ENCODE measurements around the gene ADAMTS2.

ADAMTS2 gene

DNA sequence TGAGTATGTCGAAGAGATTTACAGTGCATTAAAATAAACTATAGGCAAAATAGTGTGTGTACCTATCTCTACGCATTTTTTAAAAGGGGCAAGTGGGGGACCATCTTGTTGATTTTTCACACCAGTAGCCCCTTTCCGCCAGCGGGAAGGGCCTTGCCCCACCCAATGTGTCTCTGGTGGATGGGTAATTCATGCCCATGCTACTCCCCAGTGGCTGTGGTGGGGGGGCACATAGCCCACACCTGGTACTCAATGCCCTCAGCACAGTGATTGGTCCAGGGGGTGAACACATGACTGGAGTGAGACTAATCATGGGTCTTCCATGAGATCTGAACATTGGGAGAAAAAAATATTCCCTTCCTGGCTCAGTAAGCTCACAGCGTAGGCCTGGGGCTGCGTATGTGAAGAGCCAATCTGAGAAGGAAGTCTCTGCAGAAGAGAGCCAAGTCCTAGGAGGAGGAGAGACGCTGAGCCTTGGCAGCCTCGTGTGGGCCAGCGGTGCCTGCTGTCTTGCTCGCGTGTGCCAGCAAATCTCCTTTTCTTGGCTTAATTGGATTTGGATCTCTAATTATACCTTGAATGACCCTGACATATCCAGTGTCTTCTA, 103.4 kb downstream of the ADAMTS2 start:
- H3K4me1 ChIP-seq (ENCODE audit: control insufficient read depth, insufficient read depth, low read length) = no peaks in the 10 kb centered on the region
- H3K4me3 ChIP-seq (ENCODE audit: low read length) = no peak overlapping the region
- H3K27ac ChIP-seq (ENCODE audit: low read length) = no peak overlapping the region
- H3K27me3 ChIP-seq (ENCODE audit: control insufficient read depth, insufficient read depth, low read length) = no peaks in the 10 kb centered on the region
- no peaks in the 10 kb centered on the region for H3K9me3 ChIP-seq (ENCODE audit: control insufficient read depth, insufficient read depth, low read length)
- WGBS (ENCODE audit: insufficient coverage, insufficient read length) = no CpG with 5 or more reads among the region's 11 CpGs
- no peaks in the 10 kb centered on the region for H3K36me3 ChIP-seq (ENCODE audit: control insufficient read depth, insufficient read depth, low read length)
- no peak for DNase-seq (ENCODE audit: low read depth, low spot score)

DNA sequence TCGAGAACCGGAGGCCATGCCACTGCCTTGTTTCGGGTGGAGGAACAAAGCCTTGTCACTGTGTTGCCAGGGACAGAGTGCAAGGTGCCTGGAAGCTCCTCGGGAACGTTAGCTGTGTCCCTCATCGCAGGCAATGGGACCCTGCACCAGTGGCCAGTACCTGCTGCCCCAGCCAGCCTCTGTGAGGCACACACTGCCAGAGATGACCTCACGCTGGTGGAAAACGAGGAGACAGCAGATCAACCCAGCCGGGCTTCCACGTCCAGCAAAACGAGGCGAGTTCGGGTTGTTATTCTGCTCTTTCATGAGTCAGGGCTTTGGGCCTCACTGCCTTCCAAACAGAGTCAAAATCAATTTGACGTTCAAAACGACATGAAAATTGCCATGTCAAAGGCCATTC, 104.1 kb downstream of the ADAMTS2 start:
- Histone ChIP-seq H3K4me1 (ENCODE audit: control insufficient read depth, insufficient read depth, low read length) (no peaks in the 10 kb centered on the region), H3K9me3 (ENCODE audit: control insufficient read depth, insufficient read depth, low read length) (no peaks in the 10 kb centered on the region), H3K27ac (ENCODE audit: low read length) (no peak overlapping the region), H3K36me3 (ENCODE audit: control insufficient read depth, insufficient read depth, low read length) (no peaks in the 10 kb centered on the region), H3K4me3 (ENCODE audit: low read length) (no peak overlapping the region), H3K27me3 (ENCODE audit: control insufficient read depth, insufficient read depth, low read length) (no peaks in the 10 kb centered on the region)
- DNase-seq (ENCODE audit: low read depth, low spot score) = no peak
- WGBS (ENCODE audit: insufficient coverage, insufficient read length) = no CpG with 5 or more reads among the region's 15 CpGs

DNA sequence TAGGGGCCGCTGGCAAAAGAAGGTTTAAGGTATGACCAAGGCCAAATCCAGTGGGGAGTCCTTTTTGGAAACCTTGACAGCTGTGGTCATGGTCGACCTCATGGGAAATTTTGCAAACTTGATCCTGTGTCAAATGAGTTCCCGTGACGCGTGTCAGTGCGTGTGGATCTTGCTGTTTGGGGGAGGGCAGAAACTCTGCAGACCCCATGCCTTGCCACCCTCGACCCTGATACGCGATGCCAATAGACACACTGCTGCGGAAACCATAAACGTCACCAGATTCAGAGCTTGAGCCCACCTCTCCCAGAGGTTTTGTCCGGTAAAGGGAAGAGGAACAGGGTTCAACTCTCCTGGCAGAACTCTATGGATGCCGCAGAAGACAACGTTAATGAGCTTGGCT, 104.7 kb downstream of the ADAMTS2 start:
- no CpG with 5 or more reads among the region's 14 CpGs for WGBS (ENCODE audit: insufficient coverage, insufficient read length)
- Histone ChIP-seq H3K36me3 (ENCODE audit: control insufficient read depth, insufficient read depth, low read length) (no peaks in the 10 kb centered on the region), H3K4me1 (ENCODE audit: control insufficient read depth, insufficient read depth, low read length) (no peaks in the 10 kb centered on the region), H3K4me3 (ENCODE audit: low read length) (no peak overlapping the region), H3K27ac (ENCODE audit: low read length) (no peak overlapping the region), H3K27me3 (ENCODE audit: control insufficient read depth, insufficient read depth, low read length) (no peaks in the 10 kb centered on the region), H3K9me3 (ENCODE audit: control insufficient read depth, insufficient read depth, low read length) (no peaks in the 10 kb centered on the region)
- no peak for DNase-seq (ENCODE audit: low read depth, low spot score)

DNA sequence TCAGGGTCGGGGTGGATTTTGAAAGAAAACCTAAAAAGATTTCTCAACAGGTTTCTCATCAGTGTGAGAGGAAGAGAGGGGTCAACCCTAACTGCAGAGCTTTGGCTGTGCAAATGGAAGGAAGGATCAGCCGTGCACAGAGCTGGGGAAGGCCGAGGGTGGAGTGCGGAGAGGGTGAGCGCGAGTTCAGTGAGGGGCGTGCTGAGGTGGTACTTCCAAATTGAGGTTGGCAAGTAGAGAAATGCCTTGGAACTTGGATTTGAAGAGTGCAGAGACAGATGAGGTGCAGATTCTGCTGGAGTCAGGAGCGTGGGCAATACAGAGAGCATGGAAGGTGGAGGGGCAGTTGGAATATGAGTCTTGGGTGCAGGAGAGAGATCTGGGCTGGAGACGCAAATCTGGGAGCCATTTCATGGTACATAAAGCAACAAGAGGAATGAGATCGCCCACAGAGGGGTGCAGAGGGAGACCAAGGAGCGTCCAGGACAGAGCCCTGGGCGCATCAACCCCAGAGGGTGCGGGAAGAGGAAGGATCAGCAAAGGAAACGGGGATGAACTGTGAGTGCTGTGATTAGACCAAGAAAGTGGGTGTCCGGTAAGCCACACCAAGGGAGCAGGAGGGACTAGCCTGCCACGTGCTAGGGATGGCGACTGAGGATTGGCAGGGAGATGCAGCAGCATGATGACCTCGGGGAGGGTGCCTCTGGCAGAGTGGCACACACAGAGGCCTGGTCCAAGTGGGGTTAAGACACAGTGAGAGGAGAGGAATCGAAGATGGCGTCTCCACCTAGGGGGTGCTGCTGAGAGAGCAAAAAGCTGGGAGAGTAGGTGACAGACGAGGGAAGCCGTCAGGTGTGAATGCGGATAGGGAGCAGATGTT, 105.8 kb downstream of the ADAMTS2 start:
- H3K36me3 ChIP-seq (ENCODE audit: control insufficient read depth, insufficient read depth, low read length) = no peaks in the 10 kb centered on the region
- no peaks in the 10 kb centered on the region for H3K9me3 ChIP-seq (ENCODE audit: control insufficient read depth, insufficient read depth, low read length)
- DNase-seq (ENCODE audit: low read depth, low spot score) = no peak
- no peaks in the 10 kb centered on the region; the same call in 1 of the 2 replicates for H3K4me1 ChIP-seq (ENCODE audit: control insufficient read depth, insufficient read depth, low read length)
- H3K27me3 ChIP-seq (ENCODE audit: control insufficient read depth, insufficient read depth, low read length) = no peaks in the 10 kb centered on the region
- H3K4me3 ChIP-seq (ENCODE audit: low read length) = no peak overlapping the region
- no peak overlapping the region for H3K27ac ChIP-seq (ENCODE audit: low read length)
- no CpG with 5 or more reads among the region's 23 CpGs for WGBS (ENCODE audit: insufficient coverage, insufficient read length)

DNA sequence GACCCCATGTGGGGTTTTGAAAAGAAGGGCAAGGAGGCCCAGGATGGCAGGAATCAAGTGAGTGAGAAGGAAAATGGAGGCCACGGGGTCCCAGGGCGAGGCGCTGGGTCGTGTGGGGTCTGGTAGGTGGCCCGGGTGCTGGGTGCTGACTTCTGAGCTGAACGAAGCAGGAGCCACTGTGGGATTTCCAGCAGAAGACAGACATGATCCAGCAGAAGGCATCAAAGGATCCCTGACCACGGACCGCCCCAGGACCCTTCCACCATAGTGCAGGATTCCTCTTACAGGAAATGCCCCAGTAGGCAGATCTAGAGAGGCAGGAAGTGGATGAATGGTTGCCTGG, 106.7 kb downstream of the ADAMTS2 start:
- DNase-seq (ENCODE audit: low read depth, low spot score) = no peak

DNA sequence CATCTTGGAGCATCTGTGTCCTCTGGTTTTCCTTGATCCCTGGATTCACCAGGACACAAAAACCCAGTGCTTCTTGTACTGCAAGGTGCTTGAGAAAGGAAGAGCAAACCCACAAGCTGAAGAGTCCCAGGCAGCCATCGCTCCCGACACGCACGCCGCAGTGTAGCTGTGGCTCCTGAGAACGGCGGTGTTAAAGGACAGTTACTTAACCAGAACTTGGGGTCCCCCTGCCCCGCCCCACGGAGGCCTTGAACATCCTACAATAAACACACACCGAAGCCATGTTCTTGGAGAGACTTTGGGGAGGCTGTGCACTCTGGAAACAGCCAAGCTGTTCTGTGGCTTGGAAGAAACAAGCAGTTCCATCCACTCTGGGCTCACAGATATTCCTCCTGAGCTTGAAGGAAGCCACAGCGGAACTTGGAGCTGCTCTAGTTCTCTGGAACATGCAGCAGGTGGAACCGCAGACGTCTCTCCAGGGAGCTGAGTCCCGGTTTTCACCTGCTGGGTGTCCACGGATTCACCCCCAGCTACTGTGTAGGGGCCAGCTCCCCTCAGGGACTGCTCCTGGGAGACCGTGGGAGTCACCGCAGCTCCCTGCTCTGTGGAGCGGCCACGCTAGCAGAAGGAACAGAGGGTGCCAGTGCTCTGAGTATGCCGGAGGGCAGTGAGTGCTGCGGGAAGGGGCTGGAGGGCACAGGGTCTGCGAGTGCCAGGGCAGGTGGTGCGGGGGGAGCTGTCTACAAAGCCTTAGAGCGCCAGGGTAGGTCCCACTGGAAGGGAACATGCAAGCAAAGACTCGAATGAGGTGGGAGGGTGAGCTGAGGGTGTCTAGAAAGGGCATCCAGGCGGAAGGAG, 107.3 kb downstream of the ADAMTS2 start:
- no peaks in the 10 kb centered on the region for H3K36me3 ChIP-seq (ENCODE audit: control insufficient read depth, insufficient read depth, low read length)
- no peak overlapping the region for H3K4me3 ChIP-seq (ENCODE audit: low read length)
- no CpG with 5 or more reads among the region's 26 CpGs for WGBS (ENCODE audit: insufficient coverage, insufficient read length)
- no peaks in the 10 kb centered on the region for H3K27me3 ChIP-seq (ENCODE audit: control insufficient read depth, insufficient read depth, low read length)
- no peak for DNase-seq (ENCODE audit: low read depth, low spot score)
- H3K9me3 ChIP-seq (ENCODE audit: control insufficient read depth, insufficient read depth, low read length) = no peaks in the 10 kb centered on the region
- peaks cover 4% of the 10 kb centered on the region; the same call in 1 of the 2 replicates for H3K4me1 ChIP-seq (ENCODE audit: control insufficient read depth, insufficient read depth, low read length)
- H3K27ac ChIP-seq (ENCODE audit: low read length) = no peak overlapping the region

More for the DNA sequence above, 106.7 kb downstream of the ADAMTS2 start:
- Histone ChIP-seq H3K9me3 (ENCODE audit: control insufficient read depth, insufficient read depth, low read length) (no peaks in the 10 kb centered on the region), H3K4me3 (ENCODE audit: low read length) (no peak overlapping the region), H3K27ac (ENCODE audit: low read length) (no peak overlapping the region), H3K27me3 (ENCODE audit: control insufficient read depth, insufficient read depth, low read length) (no peaks in the 10 kb centered on the region), H3K4me1 (ENCODE audit: control insufficient read depth, insufficient read depth, low read length) (peaks cover 4% of the 10 kb centered on the region; the same call in 1 of the 2 replicates), H3K36me3 (ENCODE audit: control insufficient read depth, insufficient read depth, low read length) (no peaks in the 10 kb centered on the region)
- no CpG with 5 or more reads among the region's 8 CpGs for WGBS (ENCODE audit: insufficient coverage, insufficient read length)

DNA sequence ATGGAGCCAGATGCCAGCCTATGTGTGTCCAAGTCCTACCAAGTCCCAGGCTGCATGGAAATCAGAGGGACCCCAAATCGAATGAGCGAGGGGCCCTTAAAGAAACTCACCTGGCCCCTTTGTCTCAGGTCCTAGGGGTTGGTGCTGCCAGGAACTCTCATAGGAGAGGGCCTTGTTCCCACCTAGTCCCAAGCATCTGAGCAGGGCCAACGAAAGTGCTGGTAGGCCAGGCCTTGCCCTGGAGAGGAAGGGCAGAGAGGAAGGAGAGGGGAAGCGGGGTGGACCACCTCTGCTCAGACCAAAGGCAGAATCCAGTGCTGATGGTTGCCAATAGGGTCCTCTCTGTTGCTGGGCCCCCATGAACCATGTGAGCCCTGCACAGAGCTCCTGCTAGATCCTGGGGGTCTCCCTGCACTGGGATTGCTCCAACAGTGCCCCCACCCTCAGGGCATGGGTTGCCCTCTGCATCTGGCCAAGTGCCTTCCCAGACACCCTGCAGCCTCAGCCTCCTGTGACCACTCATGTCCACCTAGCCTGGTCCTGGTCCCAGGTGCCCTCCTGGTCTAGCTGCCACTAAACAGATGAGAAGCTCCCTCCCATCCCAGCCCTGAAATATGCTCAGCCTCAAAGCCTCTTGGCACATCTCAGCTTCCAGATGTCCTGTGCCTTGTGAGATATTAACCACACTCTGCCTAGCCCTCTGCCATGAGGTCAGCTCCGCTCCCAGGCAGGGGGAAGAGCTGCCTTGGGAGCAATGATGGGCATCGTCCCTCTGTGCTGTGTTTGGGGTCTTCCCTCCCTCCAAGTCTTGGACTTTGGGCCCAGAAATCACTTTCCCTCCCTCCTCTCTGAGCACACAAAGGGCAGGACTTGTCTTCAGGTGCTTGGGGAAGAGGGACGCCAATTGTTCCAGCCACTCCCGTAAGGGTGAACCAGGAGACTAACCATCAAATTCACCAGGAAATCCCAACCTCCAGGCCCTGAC, 109.6 kb downstream of the ADAMTS2 start:
- H3K36me3 ChIP-seq (ENCODE audit: control insufficient read depth, insufficient read depth, low read length) = no peaks in the 10 kb centered on the region
- no peak overlapping the region for H3K4me3 ChIP-seq (ENCODE audit: low read length)
- H3K4me1 ChIP-seq (ENCODE audit: control insufficient read depth, insufficient read depth, low read length) = peaks cover 4% of the 10 kb centered on the region; the same call in 1 of the 2 replicates
- no peak for DNase-seq (ENCODE audit: low read depth, low spot score)
- no peak overlapping the region for H3K27ac ChIP-seq (ENCODE audit: low read length)
- WGBS (ENCODE audit: insufficient coverage, insufficient read length) = no CpG with 5 or more reads among the region's 8 CpGs
- H3K27me3 ChIP-seq (ENCODE audit: control insufficient read depth, insufficient read depth, low read length) = no peaks in the 10 kb centered on the region
- H3K9me3 ChIP-seq (ENCODE audit: control insufficient read depth, insufficient read depth, low read length) = no peaks in the 10 kb centered on the region

DNA sequence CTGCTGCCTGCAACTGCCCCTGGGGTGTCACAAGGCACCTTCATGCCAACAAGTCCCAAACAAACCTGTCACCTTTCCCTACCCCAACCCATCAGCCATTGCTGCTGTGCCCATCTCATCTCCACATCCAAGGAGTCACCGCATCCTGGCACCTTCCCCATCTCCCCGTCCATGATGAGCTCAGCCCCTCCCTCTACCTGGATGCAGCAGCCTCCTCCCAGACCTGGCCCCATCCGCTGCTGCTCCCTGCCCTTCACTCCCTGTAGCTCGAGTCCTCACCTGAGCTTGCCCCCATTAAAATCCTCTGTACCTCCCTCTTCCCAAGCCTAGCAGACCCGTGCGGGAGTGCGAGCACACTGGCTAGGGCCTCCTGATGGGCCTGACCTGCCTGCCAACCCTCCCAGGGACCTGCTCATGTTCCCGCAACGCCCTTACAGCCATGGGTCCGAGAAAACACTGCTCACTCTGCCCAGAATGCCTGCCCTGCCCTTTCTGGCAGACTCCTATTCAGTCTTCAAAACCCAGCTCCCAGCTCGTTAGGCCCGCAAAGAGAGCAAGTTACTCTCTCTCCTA, 110.6 kb downstream of the ADAMTS2 start:
- H3K4me1 ChIP-seq (ENCODE audit: control insufficient read depth, insufficient read depth, low read length) = peaks cover 4% of the 10 kb centered on the region; the same call in 1 of the 2 replicates
- no peak overlapping the region for H3K27ac ChIP-seq (ENCODE audit: low read length)
- no peak for DNase-seq (ENCODE audit: low read depth, low spot score)
- no CpG with 5 or more reads among the region's 12 CpGs for WGBS (ENCODE audit: insufficient coverage, insufficient read length)
- H3K36me3 ChIP-seq (ENCODE audit: control insufficient read depth, insufficient read depth, low read length) = no peaks in the 10 kb centered on the region
- H3K9me3 ChIP-seq (ENCODE audit: control insufficient read depth, insufficient read depth, low read length) = no peaks in the 10 kb centered on the region
- no peak overlapping the region for H3K4me3 ChIP-seq (ENCODE audit: low read length)
- H3K27me3 ChIP-seq (ENCODE audit: control insufficient read depth, insufficient read depth, low read length) = no peaks in the 10 kb centered on the region

DNA sequence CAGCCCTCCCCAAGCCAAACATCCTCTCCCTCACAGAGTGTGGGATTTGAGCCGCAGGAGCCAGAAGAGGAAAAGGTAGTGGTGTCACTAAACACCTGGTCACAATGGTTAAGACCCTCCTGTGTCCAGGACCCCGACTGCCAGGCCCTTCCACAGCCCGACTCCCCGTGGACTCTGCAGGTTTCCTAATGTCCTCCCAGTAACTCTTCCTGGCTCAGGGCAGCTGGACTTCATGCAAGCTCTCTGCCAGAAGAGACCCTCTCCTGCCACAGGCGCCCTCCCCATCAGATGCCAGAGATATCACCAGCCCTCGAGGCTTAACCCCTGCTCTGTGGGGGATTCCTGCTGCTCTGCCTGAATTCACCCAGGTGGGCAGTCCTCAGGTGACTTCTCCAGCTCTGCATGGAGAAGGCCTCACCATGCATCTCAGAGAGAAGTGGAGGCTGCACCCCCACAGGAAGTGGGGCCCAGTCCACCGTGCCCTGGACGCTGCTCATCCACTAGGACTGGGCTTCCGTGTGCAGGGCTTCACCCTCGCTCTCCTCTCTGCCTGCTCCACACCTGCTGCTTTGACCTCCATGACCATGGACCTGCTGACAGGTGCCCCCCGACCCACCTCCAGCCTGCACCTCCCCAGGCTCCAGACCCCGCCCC, 111.2 kb downstream of the ADAMTS2 start:
- Histone ChIP-seq H3K4me1 (ENCODE audit: control insufficient read depth, insufficient read depth, low read length) (peaks cover 4% of the 10 kb centered on the region; the same call in 1 of the 2 replicates), H3K27me3 (ENCODE audit: control insufficient read depth, insufficient read depth, low read length) (no peaks in the 10 kb centered on the region), H3K4me3 (ENCODE audit: low read length) (no peak overlapping the region), H3K36me3 (ENCODE audit: control insufficient read depth, insufficient read depth, low read length) (no peaks in the 10 kb centered on the region), H3K9me3 (ENCODE audit: control insufficient read depth, insufficient read depth, low read length) (no peaks in the 10 kb centered on the region), H3K27ac (ENCODE audit: low read length) (no peak overlapping the region)
- no peak for DNase-seq (ENCODE audit: low read depth, low spot score)
- no CpG with 5 or more reads among the region's 12 CpGs for WGBS (ENCODE audit: insufficient coverage, insufficient read length)

Data from iPS DF 6.9 (cell line).